H1 (cell line): ENCODE results near the gene SEMA4D. TPM values are rescaled to one million over a fixed set of nuclear protein-coding genes. Genes with fewer than 3 reads are reported as not detected.

Experiments used
- CTCF ChIA-PET: fragments of 300-600 bp; sonication (Branson Sonifier 250); formaldehyde crosslinking; loops from one replicate; lab custom pipeline; 2021; ENCODE audit not compliant: partially characterized antibody; lab: Charles Lee
- POLR2A ChIA-PET: fragments of 300-600 bp; sonication (Branson Sonifier 250); formaldehyde crosslinking; loops from one replicate; lab custom pipeline; 2021; ENCODE audit warnings: inconsistent platforms; ENCODE audit not compliant: partially characterized antibody; lab: Charles Lee
- DNase-seq, 2 experiments: peaks; one replicate each; pipeline versions ENCODE4 v3.0.0 to v3.0.0-alpha.2; 2010 to 2022; ENCODE audit warnings: low spot score in 2 of 2, low read depth in 1 of 2, mixed read lengths in 1 of 2
- FAIRE-seq: peaks from 2 replicates; lab custom pipeline; 2011; peaks lifted over from hg19 to GRCh38; lab: Jason Lieb, UNC
- H2AFZ ChIP-seq: 2 replicates; pipeline ENCODE4 v1.8.1; 2012; ENCODE audit warnings: low read length, inconsistent platforms
- H2AK5ac ChIP-seq: 2 replicates; pipeline ENCODE4 v1.6.1; 2013; ENCODE audit warnings: low read depth, low read length
- H2BK120ac ChIP-seq: replicated peaks from 2 replicates; pipeline ENCODE3; 2013; ENCODE audit warnings: low read depth, low read length, inconsistent platforms
- H2BK12ac ChIP-seq: 2 replicates; pipeline ENCODE4 v1.6.1; 2013; ENCODE audit warnings: low read depth, low read length
- H2BK15ac ChIP-seq: 2 replicates; pipeline ENCODE4 v1.6.1; 2013; ENCODE audit warnings: low read length
- H2BK20ac ChIP-seq: 2 replicates; pipeline ENCODE4 v1.6.1; 2013; ENCODE audit warnings: low read length
- H2BK5ac ChIP-seq: 2 replicates; pipeline ENCODE4 v1.6.1; 2013; ENCODE audit warnings: low read depth, low read length
- H3K14ac ChIP-seq: 2 replicates; pipeline ENCODE4 v1.6.1; 2013; ENCODE audit warnings: inconsistent platforms; ENCODE audit not compliant: insufficient read length
- H3K18ac ChIP-seq: 2 replicates; pipeline ENCODE4 v1.6.1; 2013; ENCODE audit warnings: low read length; ENCODE audit errors: extremely low read depth
- H3K23ac ChIP-seq: 2 replicates; pipeline ENCODE4 v1.6.1; 2013; ENCODE audit warnings: inconsistent platforms; ENCODE audit not compliant: insufficient read length
- H3K23me2 ChIP-seq: 2 replicates; pipeline ENCODE4 v1.6.1; 2013; ENCODE audit warnings: low read depth, low read length
- H3K27ac ChIP-seq: 2 replicates; pipeline ENCODE4 v1.6.1; 2011; ENCODE audit warnings: low read depth, low read length, inconsistent platforms
- H3K27me3 ChIP-seq, 4 experiments: replicated peaks in 1 of 4; 1 replicate in 1 of 4; 2 replicates in 3 of 4; pipeline versions ENCODE4 v1.6.1 to v1.8.1; 2011 to 2013; ENCODE audit warnings: low read length in 3 of 4, mild to moderate bottlenecking in 3 of 4, inconsistent platforms in 2 of 4, mixed read lengths in 2 of 4, moderate library complexity in 1 of 4; ENCODE audit not compliant: control insufficient read depth in 3 of 4, insufficient read depth in 3 of 4; ENCODE audit errors: extremely low read depth in 1 of 4
- H3K36me3 ChIP-seq, 4 experiments: 2 replicates each; pipeline versions ENCODE4 v1.6.1 to v1.8.1; 2011 to 2013; ENCODE audit warnings: mild to moderate bottlenecking in 4 of 4, low read length in 3 of 4, moderate library complexity in 2 of 4, control low read depth in 1 of 4, inconsistent platforms in 1 of 4; ENCODE audit not compliant: insufficient read depth in 4 of 4, control insufficient read depth in 2 of 4
- H3K4ac ChIP-seq: replicated peaks from 2 replicates; pipeline ENCODE3; 2013; ENCODE audit warnings: low read length, low read depth, mixed read lengths, inconsistent platforms; ENCODE audit not compliant: insufficient read length
- H3K4me1 ChIP-seq, 4 experiments: replicated peaks in 1 of 4; 1 replicate in 1 of 4; 2 replicates in 3 of 4; pipeline versions ENCODE4 v1.6.1 to v1.8.1; 2011 to 2013; ENCODE audit warnings: low read length in 3 of 4, inconsistent platforms in 2 of 4, mixed read lengths in 1 of 4; ENCODE audit not compliant: insufficient read depth in 4 of 4, control insufficient read depth in 3 of 4
- H3K4me2 ChIP-seq, 2 experiments: 2 replicates each; pipeline versions ENCODE4 v1.6.1 to v1.8.1; 2011 to 2013; ENCODE audit warnings: low read depth in 2 of 2, low read length in 2 of 2, control low read depth in 1 of 2, inconsistent platforms in 1 of 2, mild to moderate bottlenecking in 1 of 2; ENCODE audit not compliant: insufficient read depth in 1 of 2
- H3K4me3 ChIP-seq, 4 experiments: fragments of 200-600, 300-600 bp in 1 of 4; sonication (generic), shearing (Covaris generic), sonication (Bioruptor Twin) in 1 of 4; 2 replicates each; pipeline versions ENCODE4 v1.5.1 to v1.8.1; 2011 to 2016; ENCODE audit warnings: low read length in 4 of 4, low read depth in 3 of 4, control low read depth in 2 of 4, inconsistent platforms in 2 of 4, mild to moderate bottlenecking in 2 of 4, mixed read lengths in 1 of 4, moderate library complexity in 1 of 4; ENCODE audit not compliant: insufficient read depth in 2 of 4; ENCODE audit errors: extremely low read depth in 1 of 4
- H3K56ac ChIP-seq: replicated peaks from 2 replicates; pipeline ENCODE3; 2013; ENCODE audit warnings: low read depth, mild to moderate bottlenecking, mixed read lengths, low read length, inconsistent platforms; ENCODE audit not compliant: insufficient read length
- H3K79me1 ChIP-seq: 2 replicates; pipeline ENCODE4 v1.6.1; 2013; ENCODE audit warnings: low read depth, low read length, control low read depth
- H3K79me2 ChIP-seq, 2 experiments: 2 replicates each; pipeline versions ENCODE4 v1.6.1 to v1.8.1; 2012 to 2013; ENCODE audit warnings: low read length in 2 of 2, mild to moderate bottlenecking in 2 of 2, inconsistent platforms in 1 of 2; ENCODE audit not compliant: insufficient read depth in 2 of 2, control insufficient read depth in 1 of 2
- H3K9ac ChIP-seq, 4 experiments: replicated peaks in 1 of 4; 1 replicate in 1 of 4; 2 replicates in 3 of 4; pipeline versions ENCODE4 v1.6.1 to v1.8.1; 2011 to 2013; ENCODE audit warnings: low read depth in 3 of 4, low read length in 3 of 4, control low read depth in 2 of 4, mild to moderate bottlenecking in 2 of 4, moderate library complexity in 2 of 4, inconsistent platforms in 1 of 4; ENCODE audit errors: extremely low read depth in 1 of 4
- H3K9me3 ChIP-seq, 2 experiments: 2 replicates each; pipeline versions ENCODE4 v1.6.1 to v1.8.1; 2012 to 2013; ENCODE audit warnings: mild to moderate bottlenecking in 2 of 2, moderate library complexity in 2 of 2, control low read depth in 1 of 2, inconsistent platforms in 1 of 2, low read depth in 1 of 2, low read length in 1 of 2, mixed read lengths in 1 of 2; ENCODE audit not compliant: insufficient read depth in 2 of 2
- H4K20me1 ChIP-seq, 2 experiments: replicated peaks in 1 of 2; 2 replicates each; pipeline versions ENCODE3 to v1.8.1; 2011 to 2013; ENCODE audit warnings: inconsistent platforms in 2 of 2, low read length in 2 of 2, mild to moderate bottlenecking in 1 of 2; ENCODE audit not compliant: insufficient read depth in 2 of 2, control insufficient read depth in 1 of 2
- H4K5ac ChIP-seq: 2 replicates; pipeline ENCODE4 v1.6.1; 2013; ENCODE audit warnings: low read length, low read depth, mixed read lengths, inconsistent platforms; ENCODE audit not compliant: insufficient read length
- H4K8ac ChIP-seq: 2 replicates; pipeline ENCODE4 v1.8.0; 2013; ENCODE audit warnings: mild to moderate bottlenecking, moderate library complexity, low read length, inconsistent platforms; ENCODE audit not compliant: insufficient read depth; ENCODE audit errors: extremely low read depth
- H4K91ac ChIP-seq: replicated peaks from 2 replicates; pipeline ENCODE3; 2013; ENCODE audit warnings: low read length, mixed read lengths, inconsistent platforms; ENCODE audit not compliant: insufficient read length
- EP300 ChIP-seq, 2 experiments: IDR thresholded peaks; 1 replicate in 1 of 2; 2 replicates in 1 of 2; pipeline ENCODE4 v1.6.1; 2011 to 2012; ENCODE audit warnings: low read depth in 2 of 2, low read length in 2 of 2, mild to moderate bottlenecking in 2 of 2, borderline replicate concordance in 1 of 2, inconsistent platforms in 1 of 2, moderate library complexity in 1 of 2
- MAX ChIP-seq: IDR thresholded peaks from 2 replicates; pipeline ENCODE4 v1.6.1; 2012; ENCODE audit warnings: inconsistent platforms
- WGBS, 2 experiments: shearing (Covaris generic) in 1 of 2; methylation state at CpG; one replicate each; pipeline versions ENCODE4 v1.1.6 to v1.1.7; 2013 to 2015; ENCODE audit warnings: low lambda C conversion rate in 2 of 2, mixed read lengths in 2 of 2, inconsistent platforms in 1 of 2, low coverage in 1 of 2, missing lambda C conversion rate in 1 of 2; ENCODE audit not compliant: insufficient replicate concordance in 2 of 2, insufficient coverage in 1 of 2, insufficient read length in 1 of 2; ENCODE audit errors: extremely low coverage in 1 of 2, missing lambda C conversion rate in 1 of 2; 5-methylcytosine and 5-hydroxymethylcytosine counted together
- polyA plus RNA-seq, 7 experiments: library from polyadenylated mRNA; depleted of rRNA in 3 of 7; stranded (reverse) in 5 of 7; unstranded in 2 of 7; fragments of >200 nt in 5 of 7; fragments of 200-250 nt in 2 of 7; gene quantifications; 1 replicate in 5 of 7; 2 replicates in 1 of 7; 4 replicates in 1 of 7; pipeline versions ENCODE4 v1.2.1 to v1.2.3, GENCODE V29; 2011 to 2013; ENCODE audit warnings: missing spikeins in 2 of 7, mixed read lengths in 2 of 7
- total RNA-seq: library from RNA; stranded (reverse); fragmentation: NEBNext Ultra II Directional; extraction: Animal tissue kit (Norgen Biotek cat#: 25700); gene quantifications from 2 replicates; pipeline ENCODE4 v1.2.1, GENCODE V29; 2021

Gene SEMA4D
- total and polyA plus RNA-seq, 2 of the 8 experiments (the other 6 are each of a cell fraction or from before 2014, with no cell fraction given): 21.0 to 70.4 TPM

- H2AFZ ChIP-seq: no peak overlapping the region
- H3K79me2 ChIP-seq: peaks cover 0 to 32% of the 10 kb centered on the region in 2 experiments; a peak in 3 of 4 replicates
- FAIRE-seq: no peak
- ChIA-PET POLR2A (no interaction called here), CTCF (interaction anchor here (0.9 kb wide), 1 partner anchor 23 kb away, joined by 3 read pairs; no protein-coding TSS in a partner anchor)
- no peak overlapping the region for H3K4me3 ChIP-seq
- H4K20me1 ChIP-seq: peaks cover 0 to 4% of the 10 kb centered on the region in 2 experiments
- no peak overlapping the region for H3K14ac ChIP-seq
- H2BK20ac ChIP-seq: no peak overlapping the region
- peaks cover 2 to 15% (median 12%) of the 10 kb centered on the region in 4 experiments; a peak in 7 of 8 replicates for H3K36me3 ChIP-seq
- no peaks in the 10 kb centered on the region for H3K27me3 ChIP-seq
- no peaks in the 10 kb centered on the region for H3K9me3 ChIP-seq
- no peak overlapping the region for H2BK120ac ChIP-seq
- no peak for TF ChIP-seq MAX
- no peak for TF ChIP-seq EP300 (IDR thresholded peaks at IDR 0.05; ENCODE audit: borderline replicate concordance in 1 of 2, low read depth in 2 of 2, low read length in 2 of 2)
- no peaks in the 10 kb centered on the region for H3K4me1 ChIP-seq
- no peak overlapping the region for H3K23ac ChIP-seq
- DNase-seq: no peak
- H2BK5ac ChIP-seq: no peak overlapping the region; the same call in 1 of the 2 replicates
- H3K27ac ChIP-seq: no peak overlapping the region
- H3K9ac ChIP-seq: no peak overlapping the region
- H3K4me2 ChIP-seq: no peak overlapping the region
- no peak overlapping the region for H3K56ac ChIP-seq
- H3K18ac ChIP-seq: no peak overlapping the region
- no peak overlapping the region for H2AK5ac ChIP-seq
- no peak overlapping the region for H4K91ac ChIP-seq
- H4K5ac ChIP-seq: no peak overlapping the region
- no peaks in the 10 kb centered on the region for H3K23me2 ChIP-seq
- 94% methylated on average over 11 of the region's 11 CpGs; no CpG with 5 or more reads in 1 of the 2 experiments for WGBS, 2 experiments
- H2BK15ac ChIP-seq: no peak overlapping the region
- peaks cover 7% of the 10 kb centered on the region; the same call in 1 of the 2 replicates for H3K79me1 ChIP-seq
- no peak overlapping the region for H3K4ac ChIP-seq
- H4K8ac ChIP-seq: no peak overlapping the region
- no peak overlapping the region for H2BK12ac ChIP-seq
Measured at GRCh38 chr9:89405826-89406225, 92.1 kb downstream of the SEMA4D start.
